Urinary bladder (tissue), 4 donors: ENCODE data around the gene OBSCN. TPM values are rescaled to one million over a fixed set of nuclear protein-coding genes. Genes with fewer than 3 reads are reported as not detected.

ENCODE experiments used
- DNase-seq: peaks from one replicate; pipeline ENCODE4 v3.0.0-alpha.2; 2015; ENCODE audit errors: extremely low spot score
- H3K27ac ChIP-seq: one replicate; pipeline ENCODE4 v1.5.1; 2013; ENCODE audit warnings: low read depth, mild to moderate bottlenecking, moderate library complexity
- H3K36me3 ChIP-seq: one replicate; pipeline ENCODE4 v1.6.1; 2013; ENCODE audit warnings: mild to moderate bottlenecking, moderate library complexity; ENCODE audit not compliant: insufficient read depth
- H3K4me1 ChIP-seq: one replicate; pipeline ENCODE4 v1.6.1; 2013; ENCODE audit warnings: mild to moderate bottlenecking, moderate library complexity; ENCODE audit not compliant: insufficient read depth
- H3K4me3 ChIP-seq: one replicate; pipeline ENCODE4 v1.5.1; 2013; ENCODE audit warnings: low read depth, low read length
- WGBS: extraction: QIAGEN DNeasy Blood & Tissue Kit; methylation state at CpG from one replicate; pipeline ENCODE4 v1.1.7; 2013; 5-methylcytosine and 5-hydroxymethylcytosine counted together
- polyA plus RNA-seq: library from polyadenylated mRNA; stranded (reverse); fragments of 200-250 nt; gene quantifications from one replicate; pipeline ENCODE4 v1.2.3, GENCODE V29; 2013
- total RNA-seq: library from RNA; depleted of rRNA; stranded (reverse); fragments of >200 nt; gene quantifications from one replicate; pipeline ENCODE4 v1.2.3, GENCODE V29; 2014
- donor health status: healthy with polysubstance abuse.
- donor health status: healthy.

Gene OBSCN
- total and polyA plus RNA-seq, 2 donors: 8.4 to 29.1 TPM

DNA sequence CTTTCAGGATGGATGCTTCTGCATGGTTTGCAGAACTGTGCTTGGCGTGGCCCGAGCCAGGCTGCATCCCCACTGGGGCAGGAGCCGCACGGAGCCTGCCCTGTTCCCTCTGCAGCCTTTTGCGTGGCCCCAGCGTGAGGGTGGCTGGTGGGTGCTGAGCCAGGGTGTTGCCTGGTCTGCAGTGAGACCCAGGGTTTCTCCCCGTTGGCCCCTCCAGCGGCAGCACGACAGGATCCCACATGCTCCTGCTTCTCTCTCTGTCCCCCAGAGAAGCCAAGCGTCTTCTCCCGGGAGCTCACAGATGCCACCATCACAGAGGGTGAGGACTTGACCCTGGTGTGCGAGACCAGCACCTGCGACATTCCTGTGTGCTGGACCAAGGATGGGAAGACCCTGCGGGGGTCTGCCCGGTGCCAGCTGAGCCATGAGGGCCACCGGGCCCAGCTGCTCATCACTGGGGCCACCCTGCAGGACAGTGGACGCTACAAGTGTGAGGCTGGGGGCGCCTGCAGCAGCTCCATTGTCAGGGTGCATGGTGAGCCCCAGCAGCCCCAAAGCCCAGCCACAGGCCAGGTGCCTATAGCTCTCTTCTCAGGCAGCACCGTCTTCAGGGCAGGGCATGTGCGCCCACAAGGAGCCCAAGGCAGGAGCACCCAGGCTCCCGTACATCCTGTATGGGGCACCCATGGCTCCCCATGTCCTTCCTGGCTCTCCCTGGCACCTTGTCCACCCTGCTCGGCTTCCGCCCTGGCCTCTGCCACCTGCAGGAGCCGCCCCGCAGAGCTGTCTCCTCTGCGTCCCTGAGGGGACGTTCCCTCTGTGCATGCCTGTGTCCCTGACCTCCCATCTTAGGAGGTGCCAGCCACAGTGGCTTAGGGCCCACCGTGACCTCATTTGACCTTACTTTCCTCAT, 78.9 kb downstream of the OBSCN start:
- Histone ChIP-seq H3K4me1 (no peaks in the 10 kb centered on the region), H3K36me3 (no peaks in the 10 kb centered on the region), H3K27ac (no peak overlapping the region), H3K4me3 (no peak overlapping the region)
- DNase-seq: no peak
- WGBS: 93% methylated on average over 28 of the region's 28 CpGs

- no peak overlapping the region for H3K27ac ChIP-seq
- H3K36me3 ChIP-seq: no peaks in the 10 kb centered on the region
- WGBS: 95% methylated on average over 32 of the region's 32 CpGs
- no peak for DNase-seq
- H3K4me1 ChIP-seq: no peaks in the 10 kb centered on the region
- no peak overlapping the region for H3K4me3 ChIP-seq
Measured at GRCh38 chr1:228287541-228288425, 79.9 kb downstream of the OBSCN start.

DNA sequence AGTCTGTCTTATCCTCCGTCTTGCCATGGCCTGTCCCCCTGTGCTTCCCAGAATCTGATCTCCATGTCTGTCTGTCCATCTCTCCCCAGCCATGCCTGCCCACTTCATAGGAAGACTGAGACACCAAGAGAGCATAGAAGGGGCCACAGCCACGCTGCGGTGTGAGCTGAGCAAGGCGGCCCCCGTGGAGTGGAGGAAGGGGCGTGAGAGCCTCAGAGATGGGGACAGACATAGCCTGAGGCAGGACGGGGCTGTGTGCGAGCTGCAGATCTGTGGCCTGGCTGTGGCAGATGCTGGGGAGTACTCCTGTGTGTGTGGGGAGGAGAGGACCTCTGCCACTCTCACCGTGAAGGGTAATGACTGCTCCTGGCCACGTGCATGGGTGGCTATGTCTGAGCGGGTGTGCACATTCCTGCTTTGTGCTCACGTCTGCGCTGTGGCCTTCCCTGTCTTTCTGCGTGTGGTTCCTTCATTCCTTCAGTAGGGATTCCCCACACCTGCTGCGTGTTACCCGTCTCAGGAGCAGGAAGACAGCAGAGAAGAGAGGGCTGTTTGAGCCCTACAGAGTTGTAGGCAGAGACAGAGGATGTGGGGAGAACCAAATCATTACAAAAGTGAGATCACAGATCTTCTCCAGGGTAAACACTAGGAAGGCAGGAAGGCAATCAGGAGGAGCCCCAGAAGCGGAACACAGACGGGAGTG, 80.8 kb downstream of the OBSCN start:
- no peaks in the 10 kb centered on the region for H3K36me3 ChIP-seq
- no peak for DNase-seq
- no peaks in the 10 kb centered on the region for H3K4me1 ChIP-seq
- 88% methylated on average over 18 of the region's 18 CpGs for WGBS
- no peak overlapping the region for H3K4me3 ChIP-seq
- H3K27ac ChIP-seq: no peak overlapping the region

DNA sequence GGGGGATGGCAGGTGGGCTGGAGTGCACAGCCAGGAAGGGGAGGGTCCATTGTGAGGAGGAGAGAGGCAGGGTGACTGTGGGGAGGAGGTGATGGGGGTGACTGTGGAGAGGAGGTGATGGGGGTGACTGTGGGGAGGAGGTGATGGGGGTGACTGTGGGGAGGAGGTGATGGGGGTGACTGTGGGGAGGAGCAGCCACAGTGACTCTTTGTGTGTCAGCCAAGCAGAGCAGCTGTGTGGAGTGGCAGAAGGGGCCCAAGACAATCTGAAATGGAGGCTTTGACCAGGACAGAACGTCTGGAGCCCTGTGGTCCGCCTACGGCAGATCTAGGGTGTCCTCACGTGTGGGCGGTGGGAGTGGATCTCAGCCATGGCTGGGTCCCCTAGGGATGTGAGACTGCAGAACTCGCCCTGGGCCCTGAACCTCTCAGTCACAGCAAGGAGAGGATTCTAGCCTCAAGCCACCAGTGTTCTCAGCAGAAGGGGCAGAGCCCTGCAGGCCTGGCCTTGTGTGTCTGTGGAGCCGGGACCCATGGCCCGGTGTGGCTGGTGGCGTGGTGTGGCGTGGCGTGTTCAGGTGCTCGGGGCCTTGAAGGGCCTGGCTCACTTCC, 81.5 kb downstream of the OBSCN start:
- WGBS: 86% methylated on average over 12 of the region's 12 CpGs
- Histone ChIP-seq H3K27ac (no peak overlapping the region), H3K4me1 (no peaks in the 10 kb centered on the region), H3K36me3 (no peaks in the 10 kb centered on the region), H3K4me3 (no peak overlapping the region)
- no peak for DNase-seq

- Histone ChIP-seq H3K4me1 (no peaks in the 10 kb centered on the region), H3K4me3 (no peak overlapping the region), H3K36me3 (no peaks in the 10 kb centered on the region), H3K27ac (no peak overlapping the region)
- DNase-seq: no peak
- 93% methylated on average over 22 of the region's 22 CpGs for WGBS
Measured at GRCh38 chr1:228289996-228290881, 82.4 kb downstream of the OBSCN start.

DNA sequence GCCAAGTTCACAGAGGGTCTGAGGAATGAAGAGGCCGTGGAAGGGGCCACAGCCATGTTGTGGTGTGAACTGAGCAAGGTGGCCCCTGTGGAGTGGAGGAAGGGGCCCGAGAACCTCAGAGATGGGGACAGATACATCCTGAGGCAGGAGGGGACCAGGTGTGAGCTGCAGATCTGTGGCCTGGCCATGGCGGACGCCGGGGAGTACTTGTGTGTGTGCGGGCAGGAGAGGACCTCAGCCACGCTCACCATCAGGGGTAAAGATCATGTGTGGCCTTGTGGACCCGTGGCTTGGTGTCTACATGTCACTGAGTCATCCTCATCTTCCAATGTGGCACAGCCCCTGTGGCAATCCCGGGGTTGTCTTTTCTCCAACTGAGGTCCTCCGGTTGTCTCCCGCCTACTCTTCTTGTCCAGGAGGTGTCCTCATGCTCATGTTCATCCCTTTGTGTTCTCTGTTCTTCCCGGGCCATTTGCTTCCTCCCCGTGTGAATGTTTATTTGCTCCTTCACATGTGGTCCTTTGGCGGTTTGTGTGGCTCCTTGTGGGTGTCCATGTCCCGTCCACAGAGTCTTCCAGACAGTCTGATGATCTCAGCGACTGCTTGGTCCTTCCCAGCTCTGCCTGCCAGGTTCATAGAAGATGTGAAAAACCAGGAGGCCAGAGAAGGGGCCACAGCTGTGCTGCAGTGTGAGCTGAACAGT, 84.2 kb downstream of the OBSCN start:
- Histone ChIP-seq H3K27ac (no peak overlapping the region), H3K4me3 (no peak overlapping the region), H3K36me3 (no peaks in the 10 kb centered on the region), H3K4me1 (no peaks in the 10 kb centered on the region)
- DNase-seq: no peak
- WGBS: 83% methylated on average over 16 of the region's 16 CpGs

- H3K4me1 ChIP-seq: no peaks in the 10 kb centered on the region
- DNase-seq: no peak
- no peaks in the 10 kb centered on the region for H3K36me3 ChIP-seq
- H3K4me3 ChIP-seq: no peak overlapping the region
- H3K27ac ChIP-seq: no peak overlapping the region
- 91% methylated on average over 9 of the region's 9 CpGs for WGBS
Measured at GRCh38 chr1:228292609-228292911, 84.7 kb downstream of the OBSCN start.

GRCh38 chr1:228293393-228293792, 85.5 kb downstream of the OBSCN start:
- DNase-seq: no peak
- Histone ChIP-seq H3K36me3 (no peaks in the 10 kb centered on the region), H3K4me3 (no peak overlapping the region), H3K27ac (no peak overlapping the region), H3K4me1 (no peaks in the 10 kb centered on the region)
- WGBS: 94% methylated on average over 15 of the region's 15 CpGs

DNA sequence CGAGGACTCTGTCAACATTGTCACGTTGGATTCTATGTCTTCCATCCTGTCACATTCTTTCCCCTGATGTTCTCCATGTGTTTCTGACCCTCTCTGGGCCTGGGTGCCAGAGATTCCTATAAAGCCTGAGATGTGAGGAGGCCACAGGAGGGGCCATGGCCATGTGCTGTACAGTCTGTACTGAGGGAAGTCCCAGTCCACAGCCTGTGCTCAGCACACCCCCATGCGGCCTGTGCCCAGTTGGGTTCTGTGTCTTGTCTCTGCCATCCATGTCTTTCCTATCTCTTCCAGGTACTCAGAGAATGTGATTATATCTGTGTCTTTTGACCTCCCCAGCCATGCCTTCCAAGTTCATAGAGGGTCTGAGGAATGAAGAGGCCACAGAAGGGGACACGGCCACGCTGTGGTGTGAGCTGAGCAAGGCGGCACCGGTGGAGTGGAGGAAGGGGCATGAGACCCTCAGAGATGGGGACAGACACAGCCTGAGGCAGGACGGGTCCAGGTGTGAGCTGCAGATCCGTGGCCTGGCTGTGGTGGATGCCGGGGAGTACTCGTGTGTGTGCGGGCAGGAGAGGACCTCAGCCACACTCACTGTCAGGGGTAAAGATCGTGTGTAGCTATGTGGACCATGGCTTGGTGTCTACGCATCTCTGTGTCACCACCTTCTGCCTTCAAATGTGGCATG, 86.1 kb downstream of the OBSCN start:
- Histone ChIP-seq H3K27ac (no peak overlapping the region), H3K4me1 (no peaks in the 10 kb centered on the region), H3K4me3 (no peak overlapping the region), H3K36me3 (no peaks in the 10 kb centered on the region)
- WGBS: 86% methylated on average over 14 of the region's 14 CpGs
- no peak for DNase-seq

DNA sequence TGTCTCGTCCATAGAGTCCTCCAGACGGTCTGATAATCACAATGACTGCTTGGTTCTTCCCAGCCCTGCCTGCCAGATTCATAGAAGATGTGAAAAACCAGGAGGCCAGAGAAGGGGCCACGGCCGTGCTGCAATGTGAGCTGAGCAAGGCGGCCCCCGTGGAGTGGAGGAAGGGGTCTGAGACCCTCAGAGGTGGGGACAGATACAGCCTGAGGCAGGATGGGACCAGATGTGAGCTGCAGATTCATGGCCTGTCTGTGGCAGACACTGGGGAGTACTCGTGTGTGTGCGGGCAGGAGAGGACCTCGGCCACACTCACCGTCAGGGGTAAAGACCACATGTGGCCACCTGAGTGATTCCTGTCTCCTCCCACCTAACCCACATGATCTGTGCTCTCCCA, 86.9 kb downstream of the OBSCN start:
- DNase-seq: no peak
- WGBS: 96% methylated on average over 10 of the region's 10 CpGs

GRCh38 chr1:228295201-228295600, 87.4 kb downstream of the OBSCN start:
- 91% methylated on average over 5 of the region's 5 CpGs for WGBS
- H3K27ac ChIP-seq: no peak overlapping the region
- DNase-seq: no peak
- H3K36me3 ChIP-seq: no peaks in the 10 kb centered on the region
- H3K4me3 ChIP-seq: no peak overlapping the region
- H3K4me1 ChIP-seq: no peaks in the 10 kb centered on the region

More for the DNA sequence above, 86.9 kb downstream of the OBSCN start:
- H3K27ac ChIP-seq: no peak overlapping the region
- no peaks in the 10 kb centered on the region for H3K36me3 ChIP-seq
- no peak overlapping the region for H3K4me3 ChIP-seq
- H3K4me1 ChIP-seq: no peaks in the 10 kb centered on the region

GRCh38 chr1:228295981-228296380, 88.1 kb downstream of the OBSCN start:
- DNase-seq: no peak
- no peaks in the 10 kb centered on the region for H3K4me1 ChIP-seq
- H3K27ac ChIP-seq: no peak overlapping the region
- H3K36me3 ChIP-seq: no peaks in the 10 kb centered on the region
- 77% methylated on average over 2 of the region's 2 CpGs for WGBS
- H3K4me3 ChIP-seq: no peak overlapping the region
